ENCODE results near the gene GANAB.
A peak's percentile ranks its signal among the peaks of the same experiment; 100 is the strongest.
"Not testable (repeated sequence)": the region's sequence is repeated elsewhere in the genome, so short reads cannot be mapped to it uniquely, and the experiment has no call there.

The GANAB gene

GRCh38 chr11:62600367-62601121, 45.9 kb downstream of the GANAB start:
- DNase-seq: no peak

- no peak for DNase-seq
These were observed 46.5 kb downstream of the GANAB start for GRCh38 chr11:62599901-62600300.

DNA sequence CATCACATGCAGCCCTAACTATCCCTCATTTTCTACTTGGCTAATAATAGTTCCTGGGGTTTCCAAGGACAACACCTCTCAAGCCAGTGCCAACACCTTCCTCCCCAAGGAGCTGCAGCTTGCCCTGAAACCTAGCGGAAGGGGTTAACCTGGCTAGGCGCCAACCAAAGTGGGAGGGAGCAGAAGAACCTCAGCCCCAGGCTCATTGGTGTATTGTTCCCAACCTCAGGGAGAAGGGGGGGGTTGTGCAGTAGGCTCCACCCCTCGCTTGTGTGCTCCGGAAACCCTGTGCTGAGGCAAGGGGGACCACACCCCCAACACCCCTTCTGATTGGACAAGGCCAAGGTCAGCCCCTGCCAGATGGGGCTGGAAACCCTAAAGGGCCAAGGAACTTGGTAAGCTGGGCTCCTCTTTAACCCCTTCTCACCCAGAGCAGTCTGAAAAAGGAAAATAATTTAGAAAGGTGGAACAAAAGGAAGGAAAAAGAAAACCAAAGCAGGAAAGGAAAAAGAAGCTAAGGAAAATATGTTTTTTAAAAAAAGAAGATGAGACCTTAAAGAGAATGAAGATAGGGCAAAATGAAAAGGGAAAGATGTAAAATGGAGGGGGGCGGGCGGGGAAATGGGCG, 47.2 kb downstream of the GANAB start:
- peak; percentile 99 for DNase-seq

GRCh38 chr11:62595124-62595523, 51.3 kb downstream of the GANAB start:
- DNase-seq: no peak

- DNase-seq: peak; percentile 78
These were observed 52.9 kb downstream of the GANAB start for GRCh38 chr11:62593434-62594044.

GRCh38 chr11:62592989-62593421, 53.4 kb downstream of the GANAB start:
- no peak for DNase-seq

DNA sequence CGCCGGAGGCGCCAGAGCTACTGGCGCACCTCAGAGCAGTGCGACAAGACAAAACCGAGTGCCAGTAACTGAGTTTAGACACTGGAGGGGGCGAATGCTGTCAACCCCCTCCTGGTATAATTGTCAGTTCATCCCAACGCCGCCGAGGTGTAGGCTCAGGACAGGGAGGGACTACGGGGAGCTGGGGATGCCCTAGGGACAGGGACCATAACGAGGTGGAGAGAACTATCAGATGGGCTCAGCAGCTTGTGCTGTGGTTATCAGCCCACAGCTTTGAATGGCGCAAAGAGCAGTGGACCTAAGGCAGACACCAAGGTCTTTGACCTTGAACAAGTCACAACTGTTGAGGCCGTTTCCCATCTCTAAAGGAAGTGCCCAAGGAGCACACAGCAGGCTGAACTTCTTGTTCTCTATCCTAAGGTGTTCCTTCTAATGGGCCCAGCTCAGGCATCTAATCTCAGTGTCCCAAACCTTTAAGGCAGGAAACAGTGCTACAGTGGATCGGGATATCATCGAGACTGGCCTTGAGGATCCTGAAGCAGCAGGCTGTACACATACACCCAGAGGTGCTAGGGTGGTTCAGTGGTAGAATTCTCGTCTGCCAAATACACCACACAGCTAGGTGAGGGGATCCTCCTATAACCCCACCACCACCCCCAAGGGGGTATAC, 54.1 kb downstream of the GANAB start:
- DNase-seq: no peak

GRCh38 chr11:62591448-62592145, 54.8 kb downstream of the GANAB start, which contains the start of gene TUT1:
TUT1 (minus strand) TSS chr11:62591523; CDS start chr11:62591485, 38 bp downstream.
- DNase-seq: peak; percentile 99

GRCh38 chr11:62588966-62589637, 57.3 kb downstream of the GANAB start:
- DNase-seq: no peak

GRCh38 chr11:62585356-62585755, 61.1 kb downstream of the GANAB start:
- not testable (repeated sequence) for DNase-seq

DNA sequence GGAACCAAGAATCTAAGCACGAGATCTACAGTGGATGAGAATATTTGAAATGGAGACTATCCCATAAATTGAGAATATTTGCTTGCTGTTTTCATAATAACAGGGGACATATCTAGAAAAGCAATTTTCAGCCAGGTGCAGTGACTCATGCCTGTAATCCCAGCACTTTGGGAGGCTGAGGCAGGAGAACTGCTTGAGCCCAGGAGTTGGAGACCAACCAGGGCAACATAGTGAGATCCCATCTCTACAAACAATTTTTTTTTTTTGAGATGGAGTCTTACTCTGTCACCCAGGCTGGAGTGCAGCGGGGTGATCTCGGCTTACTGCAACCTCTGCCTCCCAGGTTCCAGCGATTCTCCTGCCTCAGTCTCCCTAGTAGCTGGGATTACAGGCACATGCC, 64.7 kb downstream of the GANAB start:
- not testable (repeated sequence) for DNase-seq

- DNase-seq: no peak
These were observed 65.3 kb downstream of the GANAB start for GRCh38 chr11:62580959-62581715.

DNA sequence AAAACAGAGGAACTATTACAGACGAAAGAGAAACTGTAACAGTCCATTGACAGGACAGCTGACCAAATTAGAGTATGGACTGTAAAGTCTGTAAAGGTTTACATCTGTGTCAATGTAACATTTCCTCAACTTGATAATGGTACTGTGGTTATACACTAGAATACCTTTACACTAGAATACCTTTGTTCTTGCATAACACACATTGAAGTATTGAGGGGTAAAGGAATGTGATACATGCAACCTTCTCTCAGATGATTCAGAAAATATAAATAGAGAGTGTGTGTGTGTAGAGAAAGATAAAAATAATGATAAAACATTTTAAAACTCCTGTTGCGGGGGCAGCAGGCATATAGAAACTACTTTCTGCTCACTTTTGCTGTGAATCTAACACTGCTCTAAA, 67.2 kb downstream of the GANAB start:
- DNase-seq: no peak

- DNase-seq: no peak
These were observed 67.9 kb downstream of the GANAB start for GRCh38 chr11:62578541-62578940.

- DNase-seq: no peak
These were observed 69.2 kb downstream of the GANAB start for GRCh38 chr11:62577046-62577714.

GRCh38 chr11:62575837-62576236, 70.6 kb downstream of the GANAB start:
- DNase-seq: no peak

- DNase-seq: no peak
These were observed 71.3 kb downstream of the GANAB start for GRCh38 chr11:62575156-62575555.

All from CD4-positive, alpha-beta T cell treated with Interleukin-4 for 4 hours (primary cell).